GM11168 (cell line): ENCODE measurements around the gene TMEM126B.
"Not testable (repeated sequence)": the region's sequence is repeated elsewhere in the genome, so short reads cannot be mapped to it uniquely, and the experiment has no call there.

ENCODE experiments used
- in situ Hi-C: fragments of 300-500 bp; cut with MboI; formaldehyde crosslinking; loops from one replicate; pipeline ENCODE4 v1.12.0; 2022; ENCODE audit warnings: low sequenced_read_pairs; ENCODE audit not compliant: unreplicated experiment

TMEM126B gene

GRCh38 chr11:85627998-85628770 lies at the start of gene TMEM126B:
Gene TMEM126B (plus strand): TSS chr11:85628593. CDS start chr11:85628608, 15 bp downstream.
- in situ Hi-C loops = no loop called here

- in situ Hi-C loops = no loop called here
Observed at GRCh38 chr11:85582111-85582510, 46.3 kb upstream of the TMEM126B start.

GRCh38 chr11:85589373-85589772 lies 39.0 kb upstream of the TMEM126B start:
- in situ Hi-C loops = no loop called here

GRCh38 chr11:85590848-85591483 lies 37.4 kb upstream of the TMEM126B start:
- in situ Hi-C loops = no loop called here

GRCh38 chr11:85595285-85595884 lies 33.0 kb upstream of the TMEM126B start:
- in situ Hi-C loops = no loop called here

GRCh38 chr11:85596886-85597285 lies 31.5 kb upstream of the TMEM126B start:
- in situ Hi-C loops = no loop called here

GRCh38 chr11:85599083-85599482 lies 29.3 kb upstream of the TMEM126B start:
- in situ Hi-C loops = no loop called here

GRCh38 chr11:85602526-85603213 lies 25.7 kb upstream of the TMEM126B start:
- in situ Hi-C loops = no loop called here

- in situ Hi-C loops = no loop called here
Observed at GRCh38 chr11:85603220-85603619, 25.2 kb upstream of the TMEM126B start.

- in situ Hi-C loops = not testable (repeated sequence)
Observed at GRCh38 chr11:85606237-85606636, 22.2 kb upstream of the TMEM126B start.

- in situ Hi-C loops = not testable (repeated sequence)
Observed at GRCh38 chr11:85608621-85609020, 19.8 kb upstream of the TMEM126B start.

- in situ Hi-C loops = not testable (repeated sequence)
Observed at GRCh38 chr11:85609286-85609685, 19.1 kb upstream of the TMEM126B start.

- in situ Hi-C loops = not testable (repeated sequence)
Observed at GRCh38 chr11:85611643-85612042, 16.8 kb upstream of the TMEM126B start.

GRCh38 chr11:85619499-85619898 lies 8.9 kb upstream of the TMEM126B start:
- in situ Hi-C loops = no loop called here

- in situ Hi-C loops = no loop called here
Observed at GRCh38 chr11:85620256-85620655, 8.1 kb upstream of the TMEM126B start.

- in situ Hi-C loops = no loop called here
Observed at GRCh38 chr11:85626496-85626895, 1.9 kb upstream of the TMEM126B start.

- in situ Hi-C loops = no loop called here
Observed at GRCh38 chr11:85627332-85627997, 928 bp upstream of the TMEM126B start, which contains the start of gene DLG2. Gene DLG2 (minus strand): TSS chr11:85627344.

- in situ Hi-C loops = no loop called here
Observed at GRCh38 chr11:85628771-85629341, 463 bp downstream of the TMEM126B start.

GRCh38 chr11:85634747-85635146 lies 6.4 kb downstream of the TMEM126B start:
- in situ Hi-C loops = no loop called here

- in situ Hi-C loops = no loop called here
Observed at GRCh38 chr11:85643191-85643614, 14.8 kb downstream of the TMEM126B start.
